Ascending aorta (tissue), 2 donors: Measurements from ENCODE around the gene EYA4. TPM values are rescaled to one million over a fixed set of nuclear protein-coding genes. Genes with fewer than 3 reads are reported as not detected.

Experiments used
- DNase-seq, 2 donors: peaks; one replicate each; pipeline ENCODE4 v3.0.0-alpha.2; 2019; ENCODE audit warnings: low spot score in 2 of 2
- H3K27ac ChIP-seq, 2 donors: fragments of 200-600 bp; sonication (generic); one replicate each; pipeline ENCODE4 v1.5.1; 2016 to 2017; ENCODE audit warnings: mild to moderate bottlenecking in 1 of 2
- H3K27me3 ChIP-seq: fragments of 200-600 bp; sonication (generic); one replicate; pipeline ENCODE4 v1.5.1; 2017
- H3K36me3 ChIP-seq, 2 donors: fragments of 200-600 bp; sonication (generic); one replicate each; pipeline ENCODE4 v1.5.1; 2016
- H3K4me1 ChIP-seq, 2 donors: fragments of 200-600 bp; sonication (generic); one replicate each; pipeline ENCODE4 v1.5.1; 2016 to 2017; ENCODE audit warnings: mild to moderate bottlenecking in 1 of 2
- H3K4me3 ChIP-seq, 2 donors: fragments of 200-600 bp; sonication (generic); one replicate each; pipeline ENCODE4 v1.5.1; 2016 to 2017; ENCODE audit warnings: mild to moderate bottlenecking in 1 of 2
- H3K9me3 ChIP-seq, 2 donors: fragments of 200-600 bp; sonication (generic); one replicate each; pipeline ENCODE4 v1.5.1; 2016
- intact Hi-C: fragments of 100-400 bp; cut with DNase I; formaldehyde crosslinking; loops from one replicate; pipeline ENCODE4 v1.15.1; 2023
- total RNA-seq: library from RNA; depleted of rRNA; stranded (reverse); fragments of >200 nt; gene quantifications from one replicate; pipeline ENCODE4 v1.1.0, GENCODE V29; 2016
- TF ChIP-seq, protein P1 (sequence below), 3 experiments: fragments of 200-600 bp in 2 of 3; fragments of 450-650 bp in 1 of 3; sonication (generic) in 2 of 3; IDR thresholded peaks; one replicate each; pipeline ENCODE4 v1.5.1; 2016 to 2019; ENCODE audit warnings: antibody characterized with exemption in 3 of 3, mild to moderate bottlenecking in 1 of 3, moderate library complexity in 1 of 3

Gene EYA4
- total RNA-seq, 1 donor from 2014 or later, result 6.2 TPM

DNA sequence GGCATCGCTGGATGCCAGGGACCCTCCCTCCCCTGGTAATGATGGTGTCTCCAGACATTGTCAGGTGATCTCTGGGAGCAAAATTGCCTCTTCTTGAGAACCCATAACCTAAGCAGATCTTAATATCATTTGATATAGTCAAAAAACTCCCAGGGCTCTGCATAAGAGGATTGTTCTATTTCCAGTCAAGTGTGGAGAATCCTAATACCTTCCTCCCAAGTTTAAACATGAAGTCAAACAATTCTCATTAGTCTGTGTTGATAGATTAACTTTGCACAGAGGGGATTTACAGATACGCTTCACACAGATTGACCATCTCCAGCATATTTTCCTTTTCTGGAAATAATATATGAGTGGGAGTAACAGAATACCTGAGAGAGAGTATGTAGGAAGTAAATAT, 10.5 kb downstream of the EYA4 start:
- Histone ChIP-seq H3K4me1 (no peaks in the 10 kb centered on the region), H3K4me3 (no peak overlapping the region), H3K27me3 (no peaks in the 10 kb centered on the region), H3K27ac (no peak overlapping the region), H3K36me3 (no peaks in the 10 kb centered on the region), H3K9me3 (no peaks in the 10 kb centered on the region)
- DNase-seq, result no peak
- intact Hi-C loops, result no loop called here
- TF ChIP-seq, protein P1, sequence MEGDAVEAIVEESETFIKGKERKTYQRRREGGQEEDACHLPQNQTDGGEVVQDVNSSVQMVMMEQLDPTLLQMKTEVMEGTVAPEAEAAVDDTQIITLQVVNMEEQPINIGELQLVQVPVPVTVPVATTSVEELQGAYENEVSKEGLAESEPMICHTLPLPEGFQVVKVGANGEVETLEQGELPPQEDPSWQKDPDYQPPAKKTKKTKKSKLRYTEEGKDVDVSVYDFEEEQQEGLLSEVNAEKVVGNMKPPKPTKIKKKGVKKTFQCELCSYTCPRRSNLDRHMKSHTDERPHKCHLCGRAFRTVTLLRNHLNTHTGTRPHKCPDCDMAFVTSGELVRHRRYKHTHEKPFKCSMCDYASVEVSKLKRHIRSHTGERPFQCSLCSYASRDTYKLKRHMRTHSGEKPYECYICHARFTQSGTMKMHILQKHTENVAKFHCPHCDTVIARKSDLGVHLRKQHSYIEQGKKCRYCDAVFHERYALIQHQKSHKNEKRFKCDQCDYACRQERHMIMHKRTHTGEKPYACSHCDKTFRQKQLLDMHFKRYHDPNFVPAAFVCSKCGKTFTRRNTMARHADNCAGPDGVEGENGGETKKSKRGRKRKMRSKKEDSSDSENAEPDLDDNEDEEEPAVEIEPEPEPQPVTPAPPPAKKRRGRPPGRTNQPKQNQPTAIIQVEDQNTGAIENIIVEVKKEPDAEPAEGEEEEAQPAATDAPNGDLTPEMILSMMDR (IDR thresholded peaks at IDR 0.05), result no peak

DNA sequence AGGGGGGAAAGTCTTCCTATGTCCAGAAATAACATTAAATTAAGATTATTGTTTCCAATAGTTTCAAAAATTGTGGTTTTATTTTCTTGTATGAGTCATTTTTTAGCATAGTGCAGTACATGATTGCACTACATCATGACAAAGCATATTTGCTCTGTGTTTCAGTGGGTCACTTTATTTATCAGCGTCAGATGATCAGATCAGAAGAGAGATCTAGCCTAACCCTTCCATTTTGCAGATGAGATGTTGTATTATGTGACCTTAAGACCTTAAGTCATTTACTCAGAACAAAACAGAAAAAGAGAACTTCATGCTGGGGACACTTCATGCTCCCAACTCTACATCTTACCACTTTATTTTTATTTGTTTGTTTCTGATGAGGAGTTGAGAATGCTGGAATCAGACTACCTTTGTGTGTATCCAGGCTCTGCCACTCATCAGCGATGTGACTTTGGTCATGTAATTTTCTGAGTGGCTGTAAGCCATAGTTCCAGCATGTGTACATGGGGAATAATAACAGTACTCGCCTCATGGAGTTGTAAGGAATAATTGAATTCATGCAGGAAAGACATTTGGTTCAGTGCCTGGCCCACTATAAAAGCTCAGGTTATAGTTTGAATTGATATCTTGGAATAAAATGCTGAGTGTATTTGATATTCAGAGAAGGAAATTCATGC, 13.5 kb downstream of the EYA4 start:
- no peaks in the 10 kb centered on the region for H3K36me3 ChIP-seq
- H3K27me3 ChIP-seq, result no peaks in the 10 kb centered on the region
- TF ChIP-seq, protein P1 (IDR thresholded peaks at IDR 0.05), result no peak
- H3K4me1 ChIP-seq, result no peaks in the 10 kb centered on the region
- no peak overlapping the region for H3K4me3 ChIP-seq
- no peak overlapping the region for H3K27ac ChIP-seq
- intact Hi-C loops, result no loop called here
- no peaks in the 10 kb centered on the region for H3K9me3 ChIP-seq
- DNase-seq, result no peak

DNA sequence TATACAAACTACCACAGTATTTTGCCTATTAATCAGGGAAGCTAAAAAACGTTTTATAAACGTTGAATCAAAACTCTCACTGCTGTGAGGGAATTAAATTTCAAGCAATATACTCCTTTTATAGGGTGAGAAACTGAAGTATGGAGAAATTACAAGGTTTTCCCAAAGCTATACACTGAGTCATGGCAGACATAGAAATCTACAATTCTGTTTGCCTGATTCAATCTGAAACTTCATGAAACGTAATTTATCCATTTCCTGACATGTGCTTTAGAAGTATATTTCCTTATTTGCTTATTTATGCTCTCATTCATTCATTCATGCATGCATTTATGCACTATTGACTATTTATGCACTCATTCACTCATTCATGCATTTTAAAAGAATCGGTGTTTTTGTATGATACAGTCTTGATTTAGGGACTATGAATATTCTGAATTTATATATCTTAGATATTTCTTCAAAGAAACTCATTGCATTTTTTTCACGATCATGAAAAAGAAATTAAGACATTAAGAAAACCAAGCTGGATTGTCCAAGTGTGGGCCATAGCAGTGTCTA, 16.5 kb downstream of the EYA4 start:
- intact Hi-C loops, result no loop called here
- Histone ChIP-seq H3K4me3 (no peak overlapping the region), H3K36me3 (no peaks in the 10 kb centered on the region), H3K27me3 (no peaks in the 10 kb centered on the region), H3K27ac (no peak overlapping the region), H3K4me1 (no peaks in the 10 kb centered on the region), H3K9me3 (no peaks in the 10 kb centered on the region)
- DNase-seq, result no peak
- TF ChIP-seq, protein P1 (IDR thresholded peaks at IDR 0.05), result no peak

GRCh38 chr6:133259561-133259960, 18.4 kb downstream of the EYA4 start:
- Histone ChIP-seq H3K36me3 (no peaks in the 10 kb centered on the region), H3K27ac (no peak overlapping the region), H3K9me3 (no peaks in the 10 kb centered on the region), H3K27me3 (no peaks in the 10 kb centered on the region), H3K4me3 (no peak overlapping the region), H3K4me1 (no peaks in the 10 kb centered on the region)
- intact Hi-C loops, result no loop called here
- DNase-seq, result no peak
- TF ChIP-seq, protein P1 (IDR thresholded peaks at IDR 0.05), result no peak

DNA sequence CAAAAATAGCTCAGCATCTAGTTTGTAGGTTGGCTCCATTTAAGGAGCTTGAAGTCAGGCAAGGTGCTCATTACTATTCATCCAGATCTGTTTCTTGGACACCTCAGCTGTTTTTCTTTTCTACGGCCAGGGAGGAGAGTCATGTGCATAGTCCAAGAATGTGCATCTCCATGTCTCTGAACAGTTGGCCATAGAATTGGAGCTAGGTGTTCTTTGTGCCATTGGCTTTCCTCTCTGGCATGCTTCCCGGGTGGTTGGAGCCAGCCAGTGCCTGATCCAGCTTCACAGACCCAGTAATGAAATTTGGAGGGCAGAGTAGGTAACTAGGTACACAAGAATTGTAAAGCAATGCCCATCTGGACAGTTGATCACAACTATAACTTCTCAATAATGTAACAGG, 21.6 kb downstream of the EYA4 start:
- H3K4me1 ChIP-seq, result no peaks in the 10 kb centered on the region
- intact Hi-C loops, result no loop called here
- no peaks in the 10 kb centered on the region for H3K36me3 ChIP-seq
- H3K4me3 ChIP-seq, result no peak overlapping the region
- H3K27me3 ChIP-seq, result no peaks in the 10 kb centered on the region
- no peaks in the 10 kb centered on the region for H3K9me3 ChIP-seq
- TF ChIP-seq, protein P1 (IDR thresholded peaks at IDR 0.05), result no peak
- DNase-seq, result no peak
- no peak overlapping the region for H3K27ac ChIP-seq
